ENCODE results near the gene TAX1BP3. TPM values are rescaled to one million over a fixed set of nuclear protein-coding genes. Genes with fewer than 3 reads are reported as not detected.

Gene TAX1BP3
- total RNA-seq, 1 donor from 2014 or later, result 165 TPM

- Histone ChIP-seq H3K27me3 (ENCODE audit: low read depth) (no peaks in the 10 kb centered on the region), H3K9me3 (replicated peaks) (no peaks in the 10 kb centered on the region), H3K27ac (replicated peaks) (no peak overlapping the region), H3K4me3 (no peak overlapping the region), H3K36me3 (peaks cover 100% of the 10 kb centered on the region), H3K4me1 (no peaks in the 10 kb centered on the region)
- intact Hi-C loops (cut with micrococcal nuclease), result no loop called here
- DNase-seq, result no peak
- no peak for TF ChIP-seq CTCF (IDR thresholded peaks at IDR 0.05; ENCODE audit: borderline replicate concordance)
Observed at GRCh38 chr17:3613124-3613523, 55.3 kb downstream of the TAX1BP3 start.

Other genes starting within 250 kb of the TAX1BP3 start
- gene OR1E2, start 234.7 kb downstream of the TAX1BP3 start, total RNA-seq, result not detected
- 0.44 TPM for gene SPATA22, start 196.8 kb downstream of the TAX1BP3 start, total RNA-seq
- 2.8 TPM for gene ASPA, start 192.6 kb downstream of the TAX1BP3 start, total RNA-seq
- gene TRPV3, start 110.8 kb downstream of the TAX1BP3 start, total RNA-seq, result 1.0 TPM
- 4.3 TPM for gene TRPV1, start 59.2 kb downstream of the TAX1BP3 start, total RNA-seq
- gene SHPK, start 32.3 kb downstream of the TAX1BP3 start, total RNA-seq, result 4.0 TPM
- gene CTNS, start 31.8 kb downstream of the TAX1BP3 start, total RNA-seq, result 6.2 TPM
- 57.0 TPM for gene EMC6, start 234 bp upstream of the TAX1BP3 start, total RNA-seq
- gene P2RX5, start 27.6 kb upstream of the TAX1BP3 start, total RNA-seq, result 18.3 TPM
- 0.33 TPM for gene HASPIN, start 55.3 kb upstream of the TAX1BP3 start, total RNA-seq
- gene ITGAE, start 132.6 kb upstream of the TAX1BP3 start, total RNA-seq, result 19.6 TPM
- 18.2 TPM for gene NCBP3, start 177.7 kb upstream of the TAX1BP3 start, total RNA-seq
- gene CAMKK1, start 224.5 kb upstream of the TAX1BP3 start, total RNA-seq, result 5.5 TPM
- 0.55 TPM for gene P2RX1, start 247.9 kb upstream of the TAX1BP3 start, total RNA-seq

All from left ventricle myocardium inferior (tissue), 1 donor.